NCI-H748 (cell line): Measurements from ENCODE around the gene DCLRE1B.
"Not testable (repeated sequence)": the region's sequence is repeated elsewhere in the genome, so short reads cannot be mapped to it uniquely, and the experiment has no call there.

Experiments used
- DNase-seq: peaks from one replicate; lab custom pipeline; 2025; ENCODE audit not compliant: unreplicated experiment; lab: John Stamatoyannopoulos, UW

DCLRE1B gene

GRCh38 chr1:113946678-113947387 lies 41.7 kb downstream of the DCLRE1B start:
- no peak for DNase-seq

GRCh38 chr1:113947388-113948107 lies 42.4 kb downstream of the DCLRE1B start:
- no peak for DNase-seq

- DNase-seq: not testable (repeated sequence)
Measured at GRCh38 chr1:113948151-113948550, 43.0 kb downstream of the DCLRE1B start.

GRCh38 chr1:113949007-113949406 lies 43.9 kb downstream of the DCLRE1B start:
- no peak for DNase-seq

GRCh38 chr1:113950908-113951307 lies 45.8 kb downstream of the DCLRE1B start:
- DNase-seq: no peak

- no peak for DNase-seq
Measured at GRCh38 chr1:113951719-113952118, 46.6 kb downstream of the DCLRE1B start.

GRCh38 chr1:113957984-113958383 lies 52.9 kb downstream of the DCLRE1B start:
- DNase-seq: no peak

GRCh38 chr1:113958691-113959090 lies 53.6 kb downstream of the DCLRE1B start:
- no peak for DNase-seq

GRCh38 chr1:113963281-113963906 lies 58.3 kb downstream of the DCLRE1B start:
- DNase-seq: no peak
